GM21786 (cell line): ENCODE results near the gene GLI1.
"Not testable (repeated sequence)": the region's sequence is repeated elsewhere in the genome, so short reads cannot be mapped to it uniquely, and the experiment has no call there.

ENCODE experiments used
- ATAC-seq: cut with Tn5 transposase; IDR thresholded peaks from one replicate; pipeline ENCODE4 v1.9.1; 2021; ENCODE audit not compliant: unreplicated experiment

The GLI1 gene

DNA sequence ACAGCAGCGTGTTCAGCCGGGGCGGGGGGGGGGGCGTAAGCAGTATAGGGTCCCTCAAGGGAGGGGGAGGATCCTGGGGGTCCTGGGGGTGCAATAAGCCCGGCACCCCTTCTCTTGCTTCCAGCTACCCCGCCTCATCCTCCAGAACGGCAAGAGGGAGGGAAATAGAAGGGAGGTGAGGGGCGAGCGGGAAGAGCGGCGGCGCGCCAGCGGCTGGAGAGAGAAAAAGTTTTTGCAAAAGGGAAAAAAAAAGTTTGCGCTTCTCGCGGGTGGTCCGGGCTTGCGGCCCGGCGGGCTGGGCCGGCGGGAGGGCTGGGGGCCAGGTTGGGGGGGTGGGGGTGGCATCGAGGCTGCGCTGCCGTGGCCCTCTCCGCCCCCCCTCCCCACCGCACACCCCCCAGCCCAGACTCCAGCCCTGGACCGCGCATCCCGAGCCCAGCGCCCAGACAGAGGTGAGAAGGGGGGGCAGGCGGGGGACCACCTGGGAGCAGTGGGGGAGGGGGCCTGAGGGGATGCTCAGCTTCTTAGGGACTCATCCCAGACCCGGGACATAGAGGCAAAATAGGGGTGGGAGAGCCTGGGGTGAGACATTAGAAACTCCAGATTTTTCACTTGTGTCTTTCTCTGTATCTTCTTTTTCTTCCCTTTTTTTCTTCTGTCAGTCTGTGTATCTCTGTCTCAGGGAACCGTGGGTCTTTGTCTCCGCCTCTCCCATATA, at the start of gene GLI1:
Gene GLI1, plus strand, starts transcription at position 36 of the 718 bp plus-strand sequence. CDS start 3,907 bp downstream, outside the sequence.
- ATAC-seq = no peak

DNA sequence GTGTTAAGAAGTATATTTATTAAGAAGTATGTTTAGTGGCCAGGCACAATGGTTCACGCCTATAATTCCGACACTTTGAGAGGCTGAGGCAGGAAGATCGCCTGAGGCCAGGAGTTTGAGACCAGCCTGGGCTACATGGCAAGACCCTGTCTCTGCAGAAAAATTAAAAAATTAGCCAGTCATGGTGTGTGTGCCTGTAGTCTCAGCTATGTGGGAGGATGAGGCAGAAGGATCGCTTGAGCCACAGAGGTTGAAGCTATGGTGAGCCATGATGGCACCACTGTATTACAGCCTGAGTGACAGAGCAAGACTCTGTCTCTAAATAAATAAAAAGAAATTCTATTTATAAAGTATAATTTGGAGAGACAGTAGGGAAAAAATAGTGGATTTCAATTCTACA, 49.1 kb upstream of the GLI1 start:
- ATAC-seq = no peak

DNA sequence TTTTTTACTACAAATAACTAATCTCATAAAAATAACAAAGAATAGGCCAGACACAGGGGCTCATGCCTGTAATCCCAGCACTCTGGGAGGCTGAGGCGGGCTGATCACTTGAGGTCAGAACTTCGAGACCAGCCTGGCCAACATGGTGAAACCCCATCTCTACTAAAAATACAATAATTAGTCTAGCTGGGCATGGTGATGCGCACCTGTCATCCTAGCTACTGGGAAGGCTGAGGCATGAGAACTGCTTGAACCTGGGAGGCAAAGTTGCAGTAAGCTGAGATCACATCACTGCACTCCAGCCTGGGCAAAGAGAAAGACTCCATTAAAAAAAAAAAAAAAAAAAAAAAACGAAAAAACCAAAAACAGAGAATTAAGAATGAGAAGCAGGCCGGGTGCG, 45.4 kb upstream of the GLI1 start:
- not testable (repeated sequence) for ATAC-seq

DNA sequence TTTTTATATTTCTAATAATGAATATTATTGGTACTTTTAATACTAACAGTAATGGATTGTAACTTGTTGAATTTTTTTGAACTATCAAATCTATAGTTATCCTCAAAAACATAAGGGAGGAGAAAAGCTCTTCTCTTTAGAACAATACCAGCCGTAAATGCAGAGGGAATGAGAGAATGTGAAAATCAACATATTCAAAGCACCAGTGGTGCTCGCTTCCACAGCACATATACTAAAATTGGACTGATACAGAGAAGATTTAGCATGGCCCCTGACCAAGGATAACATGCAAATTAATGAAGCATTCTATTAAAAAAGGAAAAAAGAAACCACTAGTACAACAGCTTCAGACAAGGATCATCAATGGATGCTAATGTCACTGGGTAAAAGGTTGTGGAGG, 44.5 kb upstream of the GLI1 start:
- no peak for ATAC-seq

DNA sequence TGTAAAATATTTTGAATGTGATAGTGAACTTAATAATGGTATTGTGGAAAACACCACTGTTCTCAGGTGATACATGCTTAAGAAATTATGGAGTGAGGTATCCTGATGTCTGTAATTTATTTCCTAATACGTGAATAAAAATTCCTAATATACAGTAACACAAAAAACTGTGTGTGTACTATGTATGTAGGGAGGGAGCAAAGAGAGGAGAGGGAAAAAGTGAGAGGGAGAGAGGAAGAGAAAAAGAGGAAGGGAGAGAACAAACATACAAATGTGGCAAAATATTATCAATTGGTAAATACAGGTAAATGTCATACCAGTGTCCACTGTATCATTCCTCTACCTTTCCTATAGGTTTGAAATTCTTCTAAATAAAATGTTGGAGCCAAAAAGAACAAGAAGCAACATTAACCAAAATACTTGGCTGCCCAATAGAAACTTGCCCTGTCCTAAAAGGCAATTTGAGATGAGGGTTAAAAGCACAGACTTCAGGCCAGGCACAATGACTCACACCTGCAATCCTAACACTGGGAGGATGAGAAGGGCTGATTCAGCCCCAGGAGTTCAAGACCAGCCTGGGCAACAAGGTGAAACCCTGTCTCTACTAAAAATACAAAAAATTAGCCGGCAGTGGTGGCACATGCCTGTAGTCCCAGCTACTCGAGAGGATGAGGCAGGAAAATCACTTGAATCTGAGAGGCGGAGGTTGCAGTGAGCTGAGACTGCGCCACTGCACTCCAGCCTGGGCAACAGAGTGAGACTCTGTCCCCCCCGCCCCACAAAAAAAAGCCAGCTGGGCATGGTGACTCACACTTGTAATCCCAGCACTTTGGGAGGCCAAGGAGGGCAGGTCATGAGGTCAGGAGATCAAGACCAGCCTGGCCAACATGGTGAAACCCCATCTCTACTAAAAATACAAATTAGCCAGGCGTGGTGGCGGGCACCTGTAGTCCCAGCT, 43.3 kb upstream of the GLI1 start:
- ATAC-seq = no peak

DNA sequence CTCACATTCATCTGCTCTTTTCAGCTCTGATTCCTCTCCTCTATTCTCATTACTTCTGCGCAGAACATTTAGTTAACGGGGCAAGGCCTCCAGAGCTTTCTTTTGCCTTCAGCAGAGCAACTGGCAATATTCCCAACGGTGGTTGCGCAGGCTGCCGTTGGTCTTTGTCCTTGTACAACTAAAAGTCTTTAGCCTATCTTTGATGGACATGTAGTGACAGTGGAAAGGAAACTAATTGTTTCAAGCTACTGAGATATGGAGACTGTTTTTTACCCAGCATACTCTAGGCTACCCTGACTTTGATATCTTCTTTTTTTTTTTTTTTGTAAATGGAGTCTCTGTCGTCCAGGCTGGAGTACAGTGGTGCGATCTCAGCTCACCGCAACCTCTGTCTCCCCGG, 41.3 kb upstream of the GLI1 start:
- ATAC-seq = no peak

DNA sequence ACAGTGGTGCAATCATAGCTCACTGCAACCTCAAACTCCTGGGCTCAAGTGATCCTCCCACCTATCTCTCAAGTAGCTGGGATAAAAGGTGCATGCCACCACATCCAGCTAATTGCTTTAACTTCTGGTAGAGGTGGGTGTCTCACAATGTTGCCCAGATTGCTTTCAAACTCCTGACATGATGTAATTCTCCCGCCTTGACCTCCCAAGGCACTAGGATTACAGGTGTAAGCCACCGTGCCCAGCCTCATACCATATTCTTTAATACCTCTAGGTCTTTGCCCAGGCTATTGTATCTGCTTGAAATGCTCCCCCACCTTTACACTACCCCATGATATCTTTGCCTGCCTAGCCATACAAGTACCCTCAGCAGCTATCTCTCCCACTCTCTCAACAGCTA, 40.1 kb upstream of the GLI1 start:
- no peak for ATAC-seq

DNA sequence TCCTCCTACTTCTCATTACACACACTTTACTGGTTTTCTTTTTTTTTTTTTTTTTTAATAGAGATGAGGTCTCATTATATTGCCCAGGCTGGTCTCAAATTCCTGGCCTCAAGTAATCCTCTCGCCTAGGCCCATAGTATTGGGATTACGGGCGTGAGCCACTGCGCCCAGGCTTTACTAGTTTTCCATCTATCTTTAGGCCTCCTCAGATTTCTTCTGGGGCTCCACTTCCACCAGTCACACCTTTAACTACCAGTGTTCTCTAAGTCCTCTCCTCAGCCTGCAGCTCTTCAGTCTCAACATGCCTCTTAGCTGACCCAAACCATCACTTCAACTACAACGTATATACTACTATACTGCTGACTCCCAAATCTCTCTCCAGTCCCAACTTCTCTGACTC, 39.1 kb upstream of the GLI1 start:
- ATAC-seq = no peak

DNA sequence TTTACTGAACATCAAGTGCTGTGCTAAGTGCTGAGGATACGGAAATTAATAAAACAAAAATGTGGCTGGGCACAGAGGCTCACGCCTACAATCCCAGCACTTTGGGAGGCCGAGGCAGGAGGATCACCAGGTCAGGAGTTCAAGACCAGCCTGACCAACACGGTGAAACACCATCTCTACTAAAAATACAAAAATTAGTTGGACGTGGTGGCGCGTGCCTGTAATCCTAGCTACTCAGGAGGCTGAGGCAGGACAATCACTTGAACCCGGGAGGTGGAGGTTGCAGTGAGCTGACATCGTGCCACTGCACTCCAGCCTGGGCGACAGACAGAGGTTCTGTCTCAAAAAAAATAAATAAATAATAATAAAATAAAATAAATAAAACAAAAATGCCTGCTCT, 32.6 kb upstream of the GLI1 start:
- ATAC-seq = not testable (repeated sequence)

DNA sequence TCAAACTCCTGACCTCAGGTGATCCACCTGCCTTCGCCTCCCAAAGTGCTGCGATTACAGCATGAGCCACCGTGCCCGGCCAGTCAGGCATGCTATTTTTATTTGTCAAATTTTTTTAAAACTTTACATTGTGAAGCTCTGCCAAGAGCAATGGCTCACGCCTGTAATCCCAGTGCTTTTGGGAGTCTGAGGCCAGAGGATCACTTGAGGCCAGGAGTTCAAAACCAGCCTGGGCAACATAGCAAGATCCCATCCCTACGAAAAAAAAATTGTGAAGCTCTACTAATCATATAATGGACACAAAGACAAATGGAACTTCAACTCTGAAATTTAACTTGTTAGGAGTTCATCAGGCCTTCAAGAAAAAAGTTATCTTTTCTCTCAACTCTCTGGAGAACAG, 30.6 kb upstream of the GLI1 start:
- no peak for ATAC-seq

DNA sequence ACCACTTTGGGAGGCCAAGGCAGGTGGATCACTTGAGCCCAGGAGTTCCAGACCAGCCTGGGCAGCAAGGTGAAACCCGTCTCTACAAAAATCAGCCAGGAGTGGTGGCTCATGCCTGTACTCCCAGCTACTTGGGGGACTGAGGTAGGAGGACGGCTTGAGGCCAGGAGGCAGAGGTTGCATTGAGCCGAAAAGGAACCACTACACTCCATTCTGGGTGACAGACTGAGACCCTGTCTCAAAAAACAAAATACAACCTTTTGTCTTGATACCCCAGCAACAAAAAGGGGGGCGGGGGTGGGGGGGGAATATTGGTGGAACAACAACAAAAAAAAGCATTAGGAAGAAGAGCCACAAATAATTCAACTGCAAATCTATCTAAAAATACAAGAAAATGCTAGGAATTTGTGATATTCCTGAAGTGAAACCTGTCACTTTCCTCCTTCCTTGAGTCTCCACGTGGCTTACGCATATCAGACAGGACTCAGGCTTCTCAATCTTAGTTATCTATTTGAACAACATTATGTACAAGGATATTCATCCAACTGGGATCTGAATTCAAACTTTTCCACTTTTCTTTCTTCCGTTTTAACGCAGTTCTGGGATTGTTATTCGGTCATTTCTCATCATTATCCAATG, 30.0 kb upstream of the GLI1 start:
- no peak for ATAC-seq

DNA sequence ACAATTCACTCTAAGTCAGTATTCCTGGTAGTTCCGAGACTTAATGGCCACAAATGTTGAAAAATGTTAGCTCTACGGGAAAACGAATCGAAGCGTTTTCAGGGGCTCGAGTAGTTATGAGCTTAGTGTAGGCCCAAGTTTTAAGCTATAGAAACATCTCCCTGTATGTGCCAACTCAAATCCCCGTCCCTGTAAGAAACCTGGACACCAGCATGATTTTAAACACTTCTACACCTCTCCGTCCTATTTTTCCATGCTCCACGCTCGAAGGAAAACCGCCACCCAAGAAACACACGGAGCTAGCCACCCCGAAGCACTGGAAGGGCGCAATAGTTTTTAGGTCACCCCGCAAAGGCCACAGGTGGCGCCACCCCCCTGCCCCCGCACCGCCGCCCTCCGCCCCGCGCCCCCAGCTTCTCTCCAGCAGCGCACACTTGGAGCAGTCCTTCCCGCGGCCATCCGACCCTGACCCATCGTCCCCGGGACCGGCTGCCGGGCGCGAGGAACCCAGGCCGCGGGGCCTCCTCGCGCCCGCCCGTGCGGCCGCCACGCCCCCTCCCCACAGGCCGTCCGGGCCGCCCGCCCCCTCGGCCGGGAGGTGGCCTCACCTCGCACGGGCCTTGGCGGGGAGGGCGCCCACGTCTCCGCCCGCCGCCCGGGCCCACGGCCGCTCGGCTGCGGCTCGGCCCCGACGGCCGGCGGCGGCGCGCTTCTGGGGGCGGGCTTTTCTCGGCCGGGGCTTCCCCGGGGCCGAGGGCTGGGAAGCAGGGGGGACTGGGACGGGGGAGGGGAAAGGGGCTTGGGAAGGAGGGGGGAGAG, 29.3 kb upstream of the GLI1 start:
- peak; percentile 43 for ATAC-seq

DNA sequence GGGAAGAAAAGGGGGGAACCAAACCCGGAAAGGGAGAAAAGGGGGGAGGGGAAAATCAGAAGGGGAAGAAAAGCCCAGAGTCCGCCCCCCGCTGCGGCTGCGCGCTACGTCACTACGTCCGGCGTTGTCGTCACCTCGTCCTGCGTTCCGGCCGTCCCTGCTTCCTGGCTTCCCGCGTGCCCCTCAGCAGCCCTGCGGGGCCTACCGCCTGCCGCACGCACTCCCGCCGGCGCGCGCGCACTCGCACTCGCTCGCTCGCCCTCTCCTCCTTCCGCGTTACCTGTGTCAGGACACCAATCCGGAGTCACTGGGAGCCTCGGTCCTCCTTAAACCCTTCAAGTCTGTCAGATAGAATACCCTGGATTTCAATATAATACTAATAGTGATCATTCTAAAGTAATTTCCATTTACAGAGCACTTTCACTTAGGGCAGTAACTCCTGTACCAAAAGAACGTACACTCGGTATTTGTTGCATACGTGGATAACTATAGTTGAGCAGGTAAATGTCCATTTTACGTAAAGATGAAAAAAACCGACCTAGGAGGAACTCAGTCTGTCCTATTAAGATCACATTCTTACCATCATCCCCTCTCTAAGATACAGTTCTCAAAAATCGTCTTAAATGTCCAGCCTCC, 28.5 kb upstream of the GLI1 start, which contains the start of gene R3HDM2:
Gene R3HDM2, minus strand, starts transcription at position 113 of the 636 bp plus-strand sequence. CDS start 120,615 bp downstream, outside the sequence.
- peak; percentile 95 for ATAC-seq

DNA sequence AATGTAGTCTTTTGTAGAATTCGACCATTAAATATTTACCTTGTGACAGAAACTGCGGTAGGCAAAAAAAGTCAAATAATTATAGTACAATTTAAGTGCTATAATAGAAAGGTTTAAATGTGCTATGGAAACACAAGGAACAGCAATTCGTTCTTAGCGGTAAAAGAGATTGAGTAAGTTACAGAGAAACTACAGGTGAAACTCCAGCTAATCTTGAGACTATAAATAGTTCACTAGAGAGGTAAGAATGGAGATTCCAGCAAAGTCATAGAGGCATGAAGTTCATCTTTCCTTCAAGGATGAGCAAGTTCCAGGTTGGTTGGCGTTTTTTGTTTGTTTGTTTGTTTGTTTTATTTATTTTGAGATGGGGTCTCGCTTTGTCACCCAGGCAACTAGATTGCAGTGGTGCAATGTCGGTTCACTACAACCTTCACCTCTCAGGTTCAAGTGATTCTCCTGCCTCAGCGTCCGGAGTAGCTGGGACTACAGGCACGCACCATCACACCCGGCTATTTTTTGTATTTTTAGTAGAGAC, 27.9 kb upstream of the GLI1 start:
- no peak for ATAC-seq

DNA sequence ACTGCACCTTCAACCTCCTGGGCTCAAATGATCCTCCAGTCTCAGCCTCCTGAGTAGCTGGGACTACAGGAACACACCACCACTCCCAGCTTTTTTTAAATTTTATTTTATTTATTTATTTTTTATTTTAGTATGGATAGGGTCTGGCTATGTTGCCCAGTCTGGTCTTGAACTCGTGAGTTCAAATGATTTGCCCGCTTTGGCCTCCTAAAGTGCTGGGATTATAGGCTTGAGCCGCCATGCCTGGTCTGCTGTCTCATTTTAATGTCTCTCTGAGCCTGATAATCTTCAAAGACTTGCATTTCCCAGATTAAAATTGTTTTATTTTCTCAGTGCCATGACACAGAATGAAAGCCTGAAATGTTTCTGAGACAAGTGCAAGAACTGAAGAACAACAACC, 26.2 kb upstream of the GLI1 start:
- no peak for ATAC-seq

DNA sequence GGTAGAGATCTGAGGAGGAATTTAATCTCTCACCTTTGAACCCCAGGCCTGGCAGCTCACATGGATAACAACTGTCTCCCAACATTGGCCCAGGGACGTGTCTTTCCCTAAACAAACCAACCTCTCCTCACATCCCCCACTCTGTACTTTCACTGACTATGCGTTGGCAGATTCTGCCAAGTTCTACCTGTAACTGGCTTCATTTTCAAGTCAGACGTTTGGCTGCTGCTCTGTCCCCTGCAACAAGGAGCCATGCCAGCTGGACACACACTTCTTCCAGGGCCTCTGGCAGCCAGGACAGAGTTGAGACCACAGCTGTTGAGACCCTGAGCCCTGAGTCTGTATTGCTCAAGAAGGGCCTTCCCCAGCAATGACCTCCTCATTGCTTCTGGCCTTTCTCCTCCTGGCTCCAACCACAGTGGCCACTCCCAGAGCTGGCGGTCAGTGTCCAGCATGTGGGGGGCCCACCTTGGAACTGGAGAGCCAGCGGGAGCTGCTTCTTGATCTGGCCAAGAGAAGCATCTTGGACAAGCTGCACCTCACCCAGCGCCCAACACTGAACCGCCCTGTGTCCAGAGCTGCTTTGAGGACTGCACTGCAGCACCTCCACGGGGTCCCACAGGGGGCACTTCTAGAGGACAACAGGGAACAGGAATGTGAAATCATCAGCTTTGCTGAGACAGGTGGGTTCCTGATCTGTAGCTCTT, 24.9 kb upstream of the GLI1 start, which contains the start of gene INHBC:
Gene INHBC, plus strand, starts transcription at position 268 of the 707 bp plus-strand sequence. Its CDS starts 103 bp downstream, at position 371.
- no peak for ATAC-seq

DNA sequence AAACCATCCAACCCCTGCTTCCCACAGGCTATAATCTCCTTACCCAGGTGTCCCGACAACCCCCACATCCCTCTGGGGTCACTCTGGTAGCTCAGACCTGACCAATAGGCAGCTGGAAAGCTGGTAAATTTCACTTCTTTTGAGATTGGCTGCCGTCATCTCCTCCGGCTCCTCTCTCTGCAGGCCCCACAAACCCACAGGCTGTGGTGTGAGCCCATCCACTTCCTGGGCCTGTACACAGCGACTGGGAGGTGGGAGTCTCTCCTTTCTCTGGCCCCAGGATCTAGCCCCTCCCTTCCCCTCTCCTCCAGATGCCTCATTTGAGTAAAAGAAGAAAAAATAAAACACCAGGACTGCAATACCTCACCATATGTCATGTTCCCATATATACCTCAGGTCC, 24.3 kb upstream of the GLI1 start:
- no peak for ATAC-seq

DNA sequence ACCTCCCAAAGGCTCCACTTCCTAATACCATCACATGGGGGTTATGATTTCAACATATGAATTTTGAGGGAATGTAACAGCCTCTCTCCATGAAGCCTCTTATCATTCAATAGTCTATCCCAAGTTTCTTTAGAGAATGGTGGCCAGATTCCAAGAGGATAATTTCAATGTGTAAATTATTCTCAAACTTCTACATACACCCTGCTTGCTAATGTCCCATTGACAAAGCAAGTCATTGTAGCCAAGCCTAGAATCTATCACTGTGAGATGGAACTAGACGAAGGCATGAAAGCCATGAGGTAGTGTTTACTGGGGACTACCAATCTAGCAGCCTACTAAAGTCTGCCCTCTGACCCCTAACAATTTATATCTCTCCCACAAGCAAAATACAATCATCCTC, 21.2 kb upstream of the GLI1 start:
- ATAC-seq = no peak

DNA sequence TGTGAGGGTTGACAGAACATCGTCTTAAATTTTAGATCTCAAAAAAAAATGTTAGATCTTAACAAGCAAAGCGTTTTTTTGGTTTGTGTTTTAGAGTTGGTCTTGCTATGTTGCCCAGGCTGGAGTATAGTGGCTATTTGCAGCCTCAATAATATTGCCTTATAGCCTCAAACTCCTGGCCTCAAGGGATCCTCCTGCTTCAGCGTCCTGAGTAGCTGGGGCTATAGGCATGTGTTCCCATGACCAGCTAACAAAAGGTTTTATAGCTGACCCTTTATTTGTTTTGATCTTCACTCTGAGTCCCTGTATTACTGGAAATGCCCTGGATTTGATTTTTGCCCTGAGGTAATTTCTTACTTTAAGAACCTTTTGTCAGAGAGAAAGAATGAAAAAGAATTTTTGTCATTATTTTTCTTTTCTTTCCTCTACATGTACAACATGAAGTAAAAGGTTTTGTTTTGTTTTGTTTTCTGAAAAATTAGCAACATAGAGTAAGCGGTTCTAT, 19.8 kb upstream of the GLI1 start:
- no peak for ATAC-seq
